ENCODE results near the gene DPP3. TPM values are rescaled to one million over a fixed set of nuclear protein-coding genes. Genes with fewer than 3 reads are reported as not detected.
A peak's percentile ranks its signal among the peaks of the same experiment; 100 is the strongest.
"Not testable (repeated sequence)": the region's sequence is repeated elsewhere in the genome, so short reads cannot be mapped to it uniquely, and the experiment has no call there.

DPP3 gene, protein sequence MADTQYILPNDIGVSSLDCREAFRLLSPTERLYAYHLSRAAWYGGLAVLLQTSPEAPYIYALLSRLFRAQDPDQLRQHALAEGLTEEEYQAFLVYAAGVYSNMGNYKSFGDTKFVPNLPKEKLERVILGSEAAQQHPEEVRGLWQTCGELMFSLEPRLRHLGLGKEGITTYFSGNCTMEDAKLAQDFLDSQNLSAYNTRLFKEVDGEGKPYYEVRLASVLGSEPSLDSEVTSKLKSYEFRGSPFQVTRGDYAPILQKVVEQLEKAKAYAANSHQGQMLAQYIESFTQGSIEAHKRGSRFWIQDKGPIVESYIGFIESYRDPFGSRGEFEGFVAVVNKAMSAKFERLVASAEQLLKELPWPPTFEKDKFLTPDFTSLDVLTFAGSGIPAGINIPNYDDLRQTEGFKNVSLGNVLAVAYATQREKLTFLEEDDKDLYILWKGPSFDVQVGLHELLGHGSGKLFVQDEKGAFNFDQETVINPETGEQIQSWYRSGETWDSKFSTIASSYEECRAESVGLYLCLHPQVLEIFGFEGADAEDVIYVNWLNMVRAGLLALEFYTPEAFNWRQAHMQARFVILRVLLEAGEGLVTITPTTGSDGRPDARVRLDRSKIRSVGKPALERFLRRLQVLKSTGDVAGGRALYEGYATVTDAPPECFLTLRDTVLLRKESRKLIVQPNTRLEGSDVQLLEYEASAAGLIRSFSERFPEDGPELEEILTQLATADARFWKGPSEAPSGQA
- total RNA-seq (2021), result 76.2 and 80.0 TPM in 2 replicates
- percentile 62 among the genes with signal in this experiment for Bru-seq, nascent RNA
- BruChase-seq, experiment 1, labeled RNA remaining after a 2-hour chase, result percentile 48 among the genes with signal in this experiment
- percentile 72 among the genes with signal in this experiment for BruChase-seq, experiment 2, labeled RNA remaining after a 6-hour chase
- long read RNA-seq, transcript DPP3-209 (18 exons, 2,974 nt), result major isoform, 17 of 66 reads
- long read RNA-seq, transcript DPP3-211 (18 exons, 3,078 nt), result minor isoform, 16 of 66 reads
- long read RNA-seq, partial matches to known transcripts, result 23 of 66 reads
- long read RNA-seq, other reads (novel, unspliced or antisense), result 8 of 66 reads

DNA sequence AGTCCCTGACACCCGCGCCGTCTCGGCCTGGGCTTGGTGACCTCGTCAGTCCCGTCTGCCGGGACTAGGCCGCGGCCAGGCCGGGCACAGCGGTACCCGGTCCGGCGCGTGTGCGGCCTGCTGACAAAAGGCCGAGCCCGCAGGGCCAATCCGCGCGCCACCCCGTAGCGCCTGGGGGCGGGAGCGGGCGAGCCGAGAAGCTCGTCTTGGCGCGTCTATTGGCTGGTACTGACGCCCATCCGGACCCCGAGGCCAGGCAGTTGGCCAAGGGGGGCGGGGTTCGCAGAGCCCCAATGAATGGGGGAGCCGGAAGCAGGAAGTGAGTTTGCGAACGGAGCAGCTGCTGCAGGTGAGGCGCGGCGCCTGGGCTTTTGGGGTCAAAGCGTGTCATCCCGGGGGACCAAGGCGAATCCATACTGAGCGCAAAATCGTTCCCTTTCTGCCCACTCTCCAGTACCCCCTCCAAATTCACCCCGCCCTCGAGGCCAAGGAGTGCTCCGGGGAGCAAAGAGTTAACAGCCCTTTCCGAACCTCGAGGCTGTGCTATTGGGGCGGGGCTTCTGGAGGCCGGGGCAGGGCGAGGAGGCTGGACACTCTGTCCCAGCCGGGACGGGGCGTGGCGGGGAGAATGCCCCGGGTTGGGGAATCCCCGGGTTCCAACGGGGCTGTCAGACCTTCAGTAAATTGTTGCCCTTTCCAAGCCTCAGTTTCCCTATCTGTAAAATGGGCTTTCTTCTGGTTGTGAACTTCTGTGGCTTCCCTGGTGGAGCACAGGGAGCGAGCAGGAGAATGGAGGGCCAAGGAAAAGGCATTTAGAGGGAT, at the start of gene DPP3:
Gene DPP3 (plus strand): TSS at position 318 of the 822 bp plus-strand sequence. CDS start 1,767 bp downstream, outside the sequence.
- Histone ChIP-seq H3K27me3 (ENCODE audit: insufficient read depth, low read depth) (no peaks in the 10 kb centered on the region), H3K36me3 (ENCODE audit: low read depth) (0 out of 2 replicates have a peak, but pooled peaks cover 7% of the 10 kb centered on the region), H3K9me3 (ENCODE audit: insufficient read depth, low read depth) (no peaks in the 10 kb centered on the region), H3K4me2 (peak within 1 kb of the TSS; percentile 82), H3K9me2 (ENCODE audit: insufficient read depth) (no peaks in the 10 kb centered on the region), H3K4me3 (peak within 1 kb of the TSS; percentile 61), H3K79me2 (ENCODE audit: low read depth) (peaks cover 22% of the 10 kb centered on the region), H3K27ac (peak within 1 kb of the TSS; percentile 59), H2AFZ (peak within 1 kb of the TSS; percentile 76), H3F3A (ENCODE audit: insufficient read depth, low read depth) (peaks cover 12% of the 10 kb centered on the region; the same call in 1 of the 2 replicates), H4K20me1 (ENCODE audit: insufficient read depth) (peaks cover 12% of the 10 kb centered on the region; the same call in 1 of the 2 replicates), H3K4me1 (replicated peaks; ENCODE audit: insufficient read depth) (peaks cover 7% of the 10 kb centered on the region)
- BruUV-seq (replicated peaks), result no TSS peak
- intact Hi-C loops (cut with micrococcal nuclease; ENCODE audit: unreplicated experiment), result loop anchor here (1.0 to 5.0 kb wide), 5 partner anchors 26 to 552 kb away; partner anchors contain the start of gene BBS1
- peak; percentile 93 to 99 for DNase-seq
- no peak for TF ChIP-seq EZH2 (IDR thresholded peaks at IDR 0.05; ENCODE audit: low read depth)
- TF ChIP-seq, protein P1, sequence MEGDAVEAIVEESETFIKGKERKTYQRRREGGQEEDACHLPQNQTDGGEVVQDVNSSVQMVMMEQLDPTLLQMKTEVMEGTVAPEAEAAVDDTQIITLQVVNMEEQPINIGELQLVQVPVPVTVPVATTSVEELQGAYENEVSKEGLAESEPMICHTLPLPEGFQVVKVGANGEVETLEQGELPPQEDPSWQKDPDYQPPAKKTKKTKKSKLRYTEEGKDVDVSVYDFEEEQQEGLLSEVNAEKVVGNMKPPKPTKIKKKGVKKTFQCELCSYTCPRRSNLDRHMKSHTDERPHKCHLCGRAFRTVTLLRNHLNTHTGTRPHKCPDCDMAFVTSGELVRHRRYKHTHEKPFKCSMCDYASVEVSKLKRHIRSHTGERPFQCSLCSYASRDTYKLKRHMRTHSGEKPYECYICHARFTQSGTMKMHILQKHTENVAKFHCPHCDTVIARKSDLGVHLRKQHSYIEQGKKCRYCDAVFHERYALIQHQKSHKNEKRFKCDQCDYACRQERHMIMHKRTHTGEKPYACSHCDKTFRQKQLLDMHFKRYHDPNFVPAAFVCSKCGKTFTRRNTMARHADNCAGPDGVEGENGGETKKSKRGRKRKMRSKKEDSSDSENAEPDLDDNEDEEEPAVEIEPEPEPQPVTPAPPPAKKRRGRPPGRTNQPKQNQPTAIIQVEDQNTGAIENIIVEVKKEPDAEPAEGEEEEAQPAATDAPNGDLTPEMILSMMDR (conservative IDR thresholded peaks at IDR 0.05), result no peak
- CTCF ChIA-PET, result interaction anchor here (0.9 to 1.7 kb wide), 3 partner anchors 72 to 198 kb away, joined by 3 to 7 read pairs (median 4); partner anchors contain the start of gene RBM4B
- POLR2A ChIA-PET (ENCODE audit: unreplicated experiment), result interaction anchor here (0.5 to 1.0 kb wide), 12 partner anchors 26 to 895 kb away, joined by 3 to 9 read pairs (median 4); partner anchors contain the start of genes BBS1 and RBM4B

DNA sequence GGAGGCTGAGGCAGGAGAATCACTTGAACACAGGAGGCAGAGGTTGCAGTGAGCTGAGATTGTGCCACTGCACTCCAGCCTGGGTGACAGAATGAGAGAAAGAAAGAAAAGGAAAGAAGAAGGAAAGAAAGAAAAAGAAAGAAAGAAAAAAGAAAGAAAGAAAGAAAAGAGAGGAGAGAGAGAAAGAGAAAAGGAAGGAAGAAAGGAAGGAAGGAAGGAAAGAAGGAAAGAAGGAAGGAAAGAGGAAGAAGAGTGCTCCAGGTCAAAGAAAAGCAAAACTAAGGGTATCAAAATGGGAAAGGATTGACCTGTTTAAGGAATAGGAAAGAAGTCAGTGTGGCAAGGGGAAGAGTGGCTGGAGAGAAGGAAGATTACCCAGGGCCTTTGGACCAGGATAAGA, 48.9 kb upstream of the DPP3 start:
- H3K4me3 ChIP-seq; BruUV-seq (replicated peaks); H3F3A ChIP-seq (ENCODE audit: insufficient read depth, low read depth); H3K9me2 ChIP-seq (ENCODE audit: insufficient read depth); H2AFZ ChIP-seq; H4K20me1 ChIP-seq (ENCODE audit: insufficient read depth); DNase-seq; H3K4me2 ChIP-seq; H3K27ac ChIP-seq; POLR2A ChIA-PET (ENCODE audit: unreplicated experiment); H3K27me3 ChIP-seq (ENCODE audit: insufficient read depth, low read depth); H3K9me3 ChIP-seq (ENCODE audit: insufficient read depth, low read depth); H3K79me2 ChIP-seq (ENCODE audit: low read depth); H3K36me3 ChIP-seq (ENCODE audit: low read depth); H3K4me1 ChIP-seq (replicated peaks; ENCODE audit: insufficient read depth): not testable (repeated sequence)
- CTCF ChIA-PET, result interaction anchor here (0.6 to 1.1 kb wide), 3 partner anchors 13 to 985 kb away, joined by 3 to 10 read pairs (median 3); no protein-coding TSS in a partner anchor
- intact Hi-C loops (cut with micrococcal nuclease; ENCODE audit: unreplicated experiment), result loop anchor here (2.0 kb wide), 1 partner anchor 120 kb away; no protein-coding TSS in a partner anchor

DNA sequence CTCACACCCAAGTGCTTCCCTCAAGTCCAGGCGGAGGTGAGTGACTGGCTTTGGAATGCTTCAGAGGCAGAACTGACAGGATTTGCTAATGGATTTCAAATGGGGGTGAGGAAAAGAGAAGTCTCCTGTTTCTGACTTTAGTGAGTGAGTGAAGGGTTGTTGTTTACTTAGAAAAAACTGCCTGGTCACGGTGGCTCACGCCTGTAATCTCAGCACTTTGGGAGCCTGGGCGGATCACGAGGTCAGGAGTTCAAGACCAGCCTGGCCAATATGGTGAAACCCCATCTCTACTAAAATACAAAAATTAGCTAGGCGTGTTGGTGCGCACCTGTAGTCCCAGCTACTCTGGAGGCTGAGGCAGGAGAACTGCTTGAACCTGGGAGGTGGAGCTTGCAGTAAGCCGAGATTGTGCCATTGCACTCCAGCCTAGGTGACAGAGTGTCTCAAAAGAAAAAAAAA, 48.3 kb upstream of the DPP3 start:
- H3F3A ChIP-seq (ENCODE audit: insufficient read depth, low read depth); H3K4me3 ChIP-seq; H2AFZ ChIP-seq; BruUV-seq (replicated peaks); DNase-seq; H4K20me1 ChIP-seq (ENCODE audit: insufficient read depth); H3K4me1 ChIP-seq (replicated peaks; ENCODE audit: insufficient read depth); H3K79me2 ChIP-seq (ENCODE audit: low read depth); H3K9me3 ChIP-seq (ENCODE audit: insufficient read depth, low read depth); CTCF ChIA-PET; H3K4me2 ChIP-seq; H3K27ac ChIP-seq; H3K27me3 ChIP-seq (ENCODE audit: insufficient read depth, low read depth); H3K9me2 ChIP-seq (ENCODE audit: insufficient read depth): not testable (repeated sequence)
- H3K36me3 ChIP-seq (ENCODE audit: low read depth), result peaks cover 12% of the 10 kb centered on the region; the same call in 1 of the 2 replicates
- intact Hi-C loops (cut with micrococcal nuclease; ENCODE audit: unreplicated experiment), result loop anchor here (2.0 kb wide), 1 partner anchor 121 kb away; no protein-coding TSS in a partner anchor
- POLR2A ChIA-PET (ENCODE audit: unreplicated experiment), result interaction anchor here (0.7 kb wide), 1 partner anchor 113 kb away, joined by 7 read pairs; no protein-coding TSS in a partner anchor

Measured in PC-9 (cell line).